G401.6 (cell line): Measurements from ENCODE around the gene ARMCX6.
A peak's percentile ranks its signal among the peaks of the same experiment; 100 is the strongest.
"Not testable (repeated sequence)": the region's sequence is repeated elsewhere in the genome, so short reads cannot be mapped to it uniquely, and the experiment has no call there.

Experiments
- FAIRE-seq: peaks from 2 replicates; lab custom pipeline; 2012; peaks lifted over from hg19 to GRCh38; lab: Jason Lieb, UNC

The ARMCX6 gene

GRCh38 chrX:101617211-101618191, at the start of gene ARMCX6:
Gene ARMCX6 (minus strand): TSS chrX:101618000. CDS start chrX:101616620, 1,380 bp downstream.
- FAIRE-seq, result peak; percentile 72

GRCh38 chrX:101659601-101660063, 41.8 kb upstream of the ARMCX6 start, which contains the start of gene ARMCX2:
Gene ARMCX2 (minus strand): TSS chrX:101659850. CDS start chrX:101657588, 2,262 bp downstream.
- FAIRE-seq, result no peak

GRCh38 chrX:101658661-101659491, 41.1 kb upstream of the ARMCX6 start:
- FAIRE-seq, result no peak

GRCh38 chrX:101657495-101657894, 39.7 kb upstream of the ARMCX6 start:
- no peak for FAIRE-seq

GRCh38 chrX:101656817-101657216, 39.0 kb upstream of the ARMCX6 start:
- no peak for FAIRE-seq

GRCh38 chrX:101655534-101655933, 37.7 kb upstream of the ARMCX6 start:
- no peak for FAIRE-seq

- not testable (repeated sequence) for FAIRE-seq
Observed at GRCh38 chrX:101647716-101648115, 29.9 kb upstream of the ARMCX6 start.

- FAIRE-seq, result no peak
Observed at GRCh38 chrX:101642093-101642492, 24.3 kb upstream of the ARMCX6 start.

- no peak for FAIRE-seq
Observed at GRCh38 chrX:101639583-101639982, 21.8 kb upstream of the ARMCX6 start.

GRCh38 chrX:101619364-101619763, 1.6 kb upstream of the ARMCX6 start:
- no peak for FAIRE-seq

- FAIRE-seq, result no peak
Observed at GRCh38 chrX:101605728-101606127, 12.1 kb downstream of the ARMCX6 start.

GRCh38 chrX:101605146-101605545, 12.7 kb downstream of the ARMCX6 start:
- no peak for FAIRE-seq

GRCh38 chrX:101602077-101602476, 15.7 kb downstream of the ARMCX6 start:
- FAIRE-seq, result no peak

GRCh38 chrX:101599592-101599991, 18.2 kb downstream of the ARMCX6 start:
- FAIRE-seq, result not testable (repeated sequence)

GRCh38 chrX:101595739-101596419, 21.9 kb downstream of the ARMCX6 start:
- FAIRE-seq, result peak; percentile 89
